ENCODE data around the gene USP15.

- TF ChIP-seq CTCF (IDR thresholded peaks at IDR 0.05) (no peak), EZH2 (IDR thresholded peaks at IDR 0.05; ENCODE audit: borderline replicate concordance, insufficient read depth, low read depth, low read length, poor library complexity, severe bottlenecking) (no peak)
Measured at GRCh38 chr12:62273724-62274380, 13.6 kb downstream of the USP15 start.
